ENCODE results near the gene PCDHGB7. TPM values are rescaled to one million over a fixed set of nuclear protein-coding genes. Genes with fewer than 3 reads are reported as not detected.
"Not testable (repeated sequence)": the region's sequence is repeated elsewhere in the genome, so short reads cannot be mapped to it uniquely, and the experiment has no call there.

Gene PCDHGB7
- total RNA-seq, 4 donors from 2014 or later, result 12.3 to 19.3 (median 15.3) TPM

DNA sequence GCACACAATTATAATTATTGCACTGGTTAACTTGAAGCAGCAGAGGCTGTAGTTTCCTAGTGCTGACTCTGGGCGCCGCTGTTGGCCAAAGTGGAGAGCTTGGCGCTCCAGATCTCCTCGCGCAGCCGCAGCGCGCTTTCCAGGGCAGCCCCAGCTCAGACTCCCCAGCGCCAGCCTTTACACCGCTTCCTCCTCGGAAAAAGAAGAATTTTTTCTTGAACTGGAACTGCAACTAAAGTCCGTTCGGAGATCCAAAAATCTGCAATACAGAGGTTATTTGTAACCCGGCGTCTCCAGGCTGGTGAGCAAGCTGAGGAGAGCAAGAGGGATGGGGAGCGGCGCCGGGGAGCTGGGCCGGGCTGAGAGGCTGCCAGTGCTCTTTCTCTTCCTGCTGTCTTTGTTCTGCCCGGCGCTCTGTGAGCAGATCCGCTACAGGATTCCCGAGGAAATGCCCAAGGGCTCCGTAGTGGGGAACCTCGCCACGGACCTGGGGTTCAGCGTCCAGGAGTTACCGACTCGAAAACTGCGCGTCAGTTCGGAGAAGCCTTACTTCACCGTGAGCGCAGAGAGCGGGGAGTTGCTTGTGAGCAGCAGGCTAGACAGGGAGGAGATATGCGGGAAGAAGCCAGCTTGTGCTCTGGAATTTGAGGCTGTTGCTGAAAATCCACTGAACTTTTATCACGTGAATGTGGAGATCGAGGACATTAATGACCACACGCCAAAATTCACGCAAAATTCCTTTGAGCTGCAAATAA lies 29.7 kb upstream of the PCDHGB7 start, which contains the start of gene PCDHGB4:
PCDHGB4 (plus strand) TSS at position 142 of the 755 bp plus-strand sequence; CDS start at position 329, 187 bp downstream.
- peak within 1 kb of the TSS in 1 of 2 donors; percentile 16 for H3K4me3 ChIP-seq
- peaks cover 2 to 99% (median 8%) of the 10 kb centered on the region in 3 donors for H3K9me3 ChIP-seq
- 11% methylated on average over 3 of the region's 40 CpGs; no CpG with 5 or more reads in 1 of the 2 donors for WGBS, 2 donors (ENCODE audit: low coverage in 1 of 2)

DNA sequence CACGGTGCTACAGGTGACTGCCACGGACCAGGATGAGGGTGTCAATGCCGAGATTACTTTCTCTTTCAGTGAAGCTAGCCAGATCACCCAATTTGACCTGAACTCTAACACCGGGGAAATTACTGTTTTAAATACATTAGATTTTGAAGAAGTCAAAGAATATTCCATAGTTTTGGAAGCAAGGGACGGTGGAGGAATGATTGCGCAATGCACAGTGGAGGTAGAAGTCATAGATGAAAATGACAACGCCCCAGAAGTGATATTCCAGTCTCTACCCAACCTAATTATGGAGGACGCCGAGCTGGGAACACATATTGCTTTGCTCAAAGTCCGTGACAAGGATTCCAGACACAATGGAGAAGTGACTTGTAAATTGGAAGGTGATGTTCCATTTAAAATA lies 28.8 kb upstream of the PCDHGB7 start:
- WGBS, 2 donors (ENCODE audit: low coverage in 1 of 2), result 18 to 51% methylated on average over 6 to 9 of the region's 10 CpGs
- ATAC-seq, result no peak
- H3K4me3 ChIP-seq, result no peak overlapping the region
- no peaks in the 10 kb centered on the region for H3K27me3 ChIP-seq
- peaks cover 0 to 18% of the 10 kb centered on the region in 2 donors for H3K36me3 ChIP-seq
- H3K4me1 ChIP-seq, result no peaks in the 10 kb centered on the region
- H3K9me3 ChIP-seq, result peaks cover 2 to 99% (median 7%) of the 10 kb centered on the region in 3 donors
- H3K27ac ChIP-seq, result no peak overlapping the region
- no peak for TF ChIP-seq EP300 (IDR thresholded peaks at IDR 0.05)
- TF ChIP-seq, protein P1, sequence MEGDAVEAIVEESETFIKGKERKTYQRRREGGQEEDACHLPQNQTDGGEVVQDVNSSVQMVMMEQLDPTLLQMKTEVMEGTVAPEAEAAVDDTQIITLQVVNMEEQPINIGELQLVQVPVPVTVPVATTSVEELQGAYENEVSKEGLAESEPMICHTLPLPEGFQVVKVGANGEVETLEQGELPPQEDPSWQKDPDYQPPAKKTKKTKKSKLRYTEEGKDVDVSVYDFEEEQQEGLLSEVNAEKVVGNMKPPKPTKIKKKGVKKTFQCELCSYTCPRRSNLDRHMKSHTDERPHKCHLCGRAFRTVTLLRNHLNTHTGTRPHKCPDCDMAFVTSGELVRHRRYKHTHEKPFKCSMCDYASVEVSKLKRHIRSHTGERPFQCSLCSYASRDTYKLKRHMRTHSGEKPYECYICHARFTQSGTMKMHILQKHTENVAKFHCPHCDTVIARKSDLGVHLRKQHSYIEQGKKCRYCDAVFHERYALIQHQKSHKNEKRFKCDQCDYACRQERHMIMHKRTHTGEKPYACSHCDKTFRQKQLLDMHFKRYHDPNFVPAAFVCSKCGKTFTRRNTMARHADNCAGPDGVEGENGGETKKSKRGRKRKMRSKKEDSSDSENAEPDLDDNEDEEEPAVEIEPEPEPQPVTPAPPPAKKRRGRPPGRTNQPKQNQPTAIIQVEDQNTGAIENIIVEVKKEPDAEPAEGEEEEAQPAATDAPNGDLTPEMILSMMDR (IDR thresholded peaks at IDR 0.05), result no peak
- TF ChIP-seq POLR2AphosphoS5 (IDR thresholded peaks at IDR 0.05), result no peak
- TF ChIP-seq POLR2A (IDR thresholded peaks at IDR 0.05), result no peak

More for the DNA sequence above, 29.7 kb upstream of the PCDHGB7 start, which contains the start of gene PCDHGB4:
- ATAC-seq, H3K27ac ChIP-seq, H3K4me1 ChIP-seq, H3K27me3 ChIP-seq: not testable (repeated sequence)
- H3K36me3 ChIP-seq, result peaks cover 0 to 14% of the 10 kb centered on the region in 2 donors
- TF ChIP-seq, protein P1 (IDR thresholded peaks at IDR 0.05), result peak in 1 of 4 experiments; percentile 29

DNA sequence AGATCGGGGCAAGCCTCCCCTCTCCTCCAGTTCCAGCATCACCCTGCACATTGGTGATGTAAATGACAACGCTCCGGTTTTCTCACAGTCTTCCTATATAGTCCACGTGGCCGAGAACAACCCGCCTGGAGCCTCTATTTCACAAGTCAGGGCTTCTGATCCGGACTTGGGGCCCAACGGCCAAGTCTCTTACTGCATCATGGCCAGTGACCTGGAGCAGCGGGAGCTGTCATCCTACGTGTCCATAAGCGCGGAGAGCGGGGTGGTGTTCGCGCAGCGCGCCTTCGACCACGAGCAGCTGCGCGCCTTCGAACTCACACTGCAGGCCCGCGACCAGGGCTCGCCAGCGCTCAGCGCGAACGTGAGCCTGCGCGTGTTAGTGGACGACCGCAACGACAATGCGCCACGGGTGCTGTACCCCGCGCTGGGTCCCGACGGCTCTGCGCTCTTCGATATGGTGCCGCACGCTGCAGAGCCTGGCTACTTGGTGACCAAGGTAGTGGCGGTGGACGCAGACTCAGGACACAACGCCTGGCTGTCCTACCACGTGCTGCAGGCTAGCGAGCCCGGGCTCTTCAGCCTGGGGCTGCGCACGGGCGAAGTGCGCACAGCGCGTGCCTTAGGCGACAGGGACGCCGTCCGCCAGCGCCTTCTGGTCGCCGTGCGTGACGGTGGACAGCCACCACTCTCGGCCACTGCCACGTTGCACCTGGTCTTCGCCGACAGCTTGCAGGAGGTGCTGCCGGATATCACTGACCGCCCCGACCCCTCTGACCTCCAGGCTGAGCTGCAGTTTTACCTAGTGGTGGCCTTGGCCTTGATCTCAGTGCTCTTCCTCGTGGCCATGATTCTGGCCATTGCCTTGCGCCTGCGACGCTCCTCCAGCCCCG lies 28.1 kb upstream of the PCDHGB7 start:
- no peak overlapping the region for H3K4me3 ChIP-seq
- peaks cover 2 to 99% (median 6%) of the 10 kb centered on the region in 3 donors for H3K9me3 ChIP-seq
- H3K4me1 ChIP-seq, result no peaks in the 10 kb centered on the region
- H3K36me3 ChIP-seq, result peaks cover 0 to 18% of the 10 kb centered on the region in 2 donors
- 10 to 31% methylated on average over 2 to 7 of the region's 77 CpGs for WGBS, 2 donors (ENCODE audit: low coverage in 1 of 2)
- no peaks in the 10 kb centered on the region for H3K27me3 ChIP-seq
- no peak overlapping the region for H3K27ac ChIP-seq
- no peak for ATAC-seq
- TF ChIP-seq POLR2A (IDR thresholded peaks at IDR 0.05) (no peak), POLR2AphosphoS5 (IDR thresholded peaks at IDR 0.05) (no peak), EP300 (IDR thresholded peaks at IDR 0.05) (no peak)
- TF ChIP-seq, protein P1 (IDR thresholded peaks at IDR 0.05), result no peak

DNA sequence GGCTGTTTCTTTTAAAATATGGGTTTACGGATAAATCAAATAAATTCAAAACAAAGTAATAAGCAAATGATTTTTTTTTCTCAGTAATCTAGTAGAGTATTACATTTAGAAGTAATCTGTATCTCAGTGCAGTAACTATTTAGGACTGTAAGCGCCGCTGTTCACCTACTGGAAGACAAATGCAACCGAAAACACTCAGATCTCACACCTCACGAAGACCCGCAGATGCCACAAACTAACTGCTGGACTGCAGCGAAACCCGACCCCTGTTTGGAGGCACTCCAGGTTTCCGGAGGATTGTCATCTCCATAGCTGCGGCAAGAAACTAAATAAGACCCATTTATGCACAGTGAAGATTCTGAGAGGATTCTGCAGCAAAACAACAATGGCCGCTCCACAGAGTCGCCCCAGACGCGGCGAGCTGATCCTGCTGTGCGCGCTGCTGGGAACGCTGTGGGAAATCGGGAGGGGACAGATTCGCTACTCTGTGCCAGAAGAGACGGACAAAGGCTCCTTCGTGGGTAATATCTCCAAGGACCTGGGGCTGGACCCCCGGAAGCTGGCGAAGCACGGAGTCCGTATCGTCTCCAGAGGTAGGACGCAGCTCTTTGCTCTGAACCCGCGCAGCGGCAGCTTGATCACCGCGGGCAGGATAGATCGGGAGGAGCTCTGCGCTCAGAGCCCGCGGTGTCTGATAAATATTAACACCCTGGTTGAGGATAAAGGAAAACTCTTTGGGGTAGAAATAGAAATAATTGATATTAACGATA lies 24.9 kb upstream of the PCDHGB7 start, which contains the start of gene PCDHGA8:
PCDHGA8 (plus strand) TSS at position 205 of the 770 bp plus-strand sequence; CDS start at position 386, 181 bp downstream.
- 30 to 33% methylated on average over 23 to 24 of the region's 38 CpGs for WGBS, 2 donors (ENCODE audit: low coverage in 1 of 2)
- no peaks in the 10 kb centered on the region for H3K4me1 ChIP-seq
- TF ChIP-seq, protein P1 (IDR thresholded peaks at IDR 0.05), result no peak
- TF ChIP-seq POLR2AphosphoS5 (IDR thresholded peaks at IDR 0.05) (no peak), EP300 (IDR thresholded peaks at IDR 0.05) (no peak), POLR2A (IDR thresholded peaks at IDR 0.05) (no peak)
- ATAC-seq, result no peak
- H3K27me3 ChIP-seq, result no peaks in the 10 kb centered on the region
- H3K9me3 ChIP-seq, result peaks cover 0 to 99% (median 6%) of the 10 kb centered on the region in 3 donors
- H3K27ac ChIP-seq, result no peak within 1 kb of the TSS
- peaks cover 0 to 18% of the 10 kb centered on the region in 2 donors for H3K36me3 ChIP-seq
- no peak within 1 kb of the TSS for H3K4me3 ChIP-seq
